ENCODE measurements around the gene RAI1. TPM values are rescaled to one million over a fixed set of nuclear protein-coding genes. Genes with fewer than 3 reads are reported as not detected.
A peak's percentile ranks its signal among the peaks of the same experiment; 100 is the strongest.
"Not testable (repeated sequence)": the region's sequence is repeated elsewhere in the genome, so short reads cannot be mapped to it uniquely, and the experiment has no call there.

The RAI1 gene
- total RNA-seq, 1 donor: 16.0 TPM

- no peak for TF ChIP-seq CTCF (IDR thresholded peaks at IDR 0.05; ENCODE audit: insufficient read depth, low read depth, low read length)
- no peak for DNase-seq (ENCODE audit: low read depth)
- H3K4me3 ChIP-seq (ENCODE audit: low read depth, low read length): no peak overlapping the region
Observed at GRCh38 chr17:17677299-17678040, 3.8 kb upstream of the RAI1 start.

GRCh38 chr17:17678063-17678699 is 3.1 kb upstream of the RAI1 start:
- not testable (repeated sequence) for DNase-seq (ENCODE audit: low read depth); H3K4me3 ChIP-seq (ENCODE audit: low read depth, low read length)

GRCh38 chr17:17679243-17679642 is 2.0 kb upstream of the RAI1 start:
- TF ChIP-seq CTCF (IDR thresholded peaks at IDR 0.05; ENCODE audit: insufficient read depth, low read depth, low read length): no peak
- DNase-seq (ENCODE audit: low read depth): no peak
- H3K4me3 ChIP-seq (ENCODE audit: low read depth, low read length): no peak overlapping the region

GRCh38 chr17:17679748-17680147 is 1.5 kb upstream of the RAI1 start:
- H3K4me3 ChIP-seq (ENCODE audit: low read depth, low read length): no peak overlapping the region
- no peak for TF ChIP-seq CTCF (IDR thresholded peaks at IDR 0.05; ENCODE audit: insufficient read depth, low read depth, low read length)
- DNase-seq (ENCODE audit: low read depth): no peak

- peak overlapping the region; percentile 36 for H3K4me3 ChIP-seq (ENCODE audit: low read depth, low read length)
- DNase-seq (ENCODE audit: low read depth): no peak
- TF ChIP-seq CTCF (IDR thresholded peaks at IDR 0.05; ENCODE audit: insufficient read depth, low read depth, low read length): no peak
Observed at GRCh38 chr17:17680477-17681186, 626 bp upstream of the RAI1 start.

GRCh38 chr17:17681744-17682292 is 560 bp downstream of the RAI1 start:
- TF ChIP-seq CTCF (IDR thresholded peaks at IDR 0.05; ENCODE audit: insufficient read depth, low read depth, low read length): no peak
- peak overlapping the region; percentile 72 for H3K4me3 ChIP-seq (ENCODE audit: low read depth, low read length)
- peak; percentile 32 for DNase-seq (ENCODE audit: low read depth)

- H3K4me3 ChIP-seq (ENCODE audit: low read depth, low read length): peak overlapping the region; percentile 72
- TF ChIP-seq CTCF (IDR thresholded peaks at IDR 0.05; ENCODE audit: insufficient read depth, low read depth, low read length): no peak
- DNase-seq (ENCODE audit: low read depth): peak; percentile 50
Observed at GRCh38 chr17:17682293-17682736, 1.1 kb downstream of the RAI1 start.

Data from fibroblast of villous mesenchyme (primary cell).